DMS153 treated with DMSO at 0.1 percent for 48 hours (cell line): ENCODE measurements around the gene C17orf107.
A peak's percentile ranks its signal among the peaks of the same experiment; 100 is the strongest.

Experiments
- DNase-seq: peaks from one replicate; lab custom pipeline; 2025; ENCODE audit not compliant: unreplicated experiment; lab: John Stamatoyannopoulos, UW

Gene C17orf107

GRCh38 chr17:4948166-4948930, 49.0 kb downstream of the C17orf107 start, which contains the start of gene PFN1:
TSS of gene PFN1 (minus strand) at chr17:4948530. CDS start at chr17:4948394, 136 bp downstream.
- DNase-seq = peak; percentile 39

GRCh38 chr17:4948931-4949320, 49.6 kb downstream of the C17orf107 start:
- no peak for DNase-seq

GRCh38 chr17:4949321-4950074, 50.2 kb downstream of the C17orf107 start:
- no peak for DNase-seq

GRCh38 chr17:4950075-4950745, 50.9 kb downstream of the C17orf107 start:
- no peak for DNase-seq

- DNase-seq = no peak
Observed at GRCh38 chr17:4950746-4951204, 51.4 kb downstream of the C17orf107 start, which contains the start of gene ENO3. TSS of gene ENO3 (plus strand) at chr17:4951119. CDS start at chr17:4951830, 711 bp downstream.

- DNase-seq = no peak
Observed at GRCh38 chr17:4951486-4951885, 52.1 kb downstream of the C17orf107 start.
